ENCODE data around the gene C14orf119. TPM values are rescaled to one million over a fixed set of nuclear protein-coding genes. Genes with fewer than 3 reads are reported as not detected.

C14orf119 gene
- total and polyA plus RNA-seq, 2 donors from 2014 or later, result 42.8 to 56.6 TPM

DNA sequence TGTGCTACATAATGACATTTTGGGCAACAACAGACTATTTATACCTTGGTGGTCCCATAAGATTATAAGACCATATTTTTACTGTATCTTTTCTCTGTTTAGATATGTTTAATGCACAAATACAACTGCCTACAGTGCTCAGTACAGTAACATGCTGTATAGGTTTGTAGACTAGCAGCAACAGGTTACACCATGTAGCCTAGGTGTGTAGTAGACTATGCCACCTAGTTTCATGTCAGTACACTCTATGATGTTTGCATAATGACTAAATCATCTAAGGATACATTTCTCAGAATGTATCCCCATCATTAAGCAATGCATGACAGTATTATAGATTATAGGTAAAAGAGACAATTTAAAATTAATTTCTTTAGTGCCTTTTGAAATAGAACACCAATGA is 54.4 kb downstream of the C14orf119 start:
- Histone ChIP-seq H3K4me3 (ENCODE audit: low read length in 3 of 3) (no peak overlapping the region), H3K27ac (ENCODE audit: low read depth in 2 of 2, low read length in 2 of 2) (no peak overlapping the region), H3K36me3 (ENCODE audit: control insufficient read depth in 2 of 3, insufficient read depth in 3 of 3, low read length in 3 of 3) (peaks cover 0 to 21% (median 2%) of the 10 kb centered on the region in 3 donors), H3K9me3 (ENCODE audit: control insufficient read depth in 2 of 3, insufficient read depth in 1 of 3, low read length in 3 of 3) (no peaks in the 10 kb centered on the region), H3K4me1 (ENCODE audit: control insufficient read depth in 2 of 3, insufficient read depth in 2 of 3, low read depth in 1 of 3, low read length in 3 of 3) (peaks cover 2 to 22% (median 13%) of the 10 kb centered on the region in 3 donors), H3K9ac (ENCODE audit: low read length in 3 of 3) (no peak overlapping the region), H3K27me3 (ENCODE audit: control insufficient read depth, insufficient read depth, low read length) (no peaks in the 10 kb centered on the region)
- TF ChIP-seq, protein P1, sequence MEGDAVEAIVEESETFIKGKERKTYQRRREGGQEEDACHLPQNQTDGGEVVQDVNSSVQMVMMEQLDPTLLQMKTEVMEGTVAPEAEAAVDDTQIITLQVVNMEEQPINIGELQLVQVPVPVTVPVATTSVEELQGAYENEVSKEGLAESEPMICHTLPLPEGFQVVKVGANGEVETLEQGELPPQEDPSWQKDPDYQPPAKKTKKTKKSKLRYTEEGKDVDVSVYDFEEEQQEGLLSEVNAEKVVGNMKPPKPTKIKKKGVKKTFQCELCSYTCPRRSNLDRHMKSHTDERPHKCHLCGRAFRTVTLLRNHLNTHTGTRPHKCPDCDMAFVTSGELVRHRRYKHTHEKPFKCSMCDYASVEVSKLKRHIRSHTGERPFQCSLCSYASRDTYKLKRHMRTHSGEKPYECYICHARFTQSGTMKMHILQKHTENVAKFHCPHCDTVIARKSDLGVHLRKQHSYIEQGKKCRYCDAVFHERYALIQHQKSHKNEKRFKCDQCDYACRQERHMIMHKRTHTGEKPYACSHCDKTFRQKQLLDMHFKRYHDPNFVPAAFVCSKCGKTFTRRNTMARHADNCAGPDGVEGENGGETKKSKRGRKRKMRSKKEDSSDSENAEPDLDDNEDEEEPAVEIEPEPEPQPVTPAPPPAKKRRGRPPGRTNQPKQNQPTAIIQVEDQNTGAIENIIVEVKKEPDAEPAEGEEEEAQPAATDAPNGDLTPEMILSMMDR (IDR thresholded peaks at IDR 0.05; ENCODE audit: borderline replicate concordance, extremely low read depth, insufficient read depth), result no peak
- intact Hi-C loops (cut with DNase I), result no loop called here
- DNase-seq (no peak), FAIRE-seq (no peak)

Other genes starting within 250 kb of the C14orf119 start
- gene LRP10, start 223.8 kb upstream of the C14orf119 start, total RNA-seq, result 207 TPM
- gene LRP10, start 223.8 kb upstream of the C14orf119 start, polyA plus RNA-seq (ENCODE audit: insufficient read depth, low read depth, low replicate concordance), result 74.7 TPM
- gene REM2, start 212.3 kb upstream of the C14orf119 start, total RNA-seq, result 0.63 TPM
- gene REM2, start 212.3 kb upstream of the C14orf119 start, polyA plus RNA-seq (ENCODE audit: insufficient read depth, low read depth, low replicate concordance), result 0.77 TPM
- 93.6 TPM for gene RBM23, start 176.4 kb upstream of the C14orf119 start, total RNA-seq
- gene RBM23, start 176.4 kb upstream of the C14orf119 start, polyA plus RNA-seq (ENCODE audit: insufficient read depth, low read depth, low replicate concordance), result 44.8 TPM
- gene PRMT5, start 166.1 kb upstream of the C14orf119 start, total RNA-seq, result 58.7 TPM
- 64.2 TPM for gene PRMT5, start 166.1 kb upstream of the C14orf119 start, polyA plus RNA-seq (ENCODE audit: insufficient read depth, low read depth, low replicate concordance)
- 38.1 TPM for gene HAUS4, start 138.4 kb upstream of the C14orf119 start, total RNA-seq
- 35.8 TPM for gene HAUS4, start 138.4 kb upstream of the C14orf119 start, polyA plus RNA-seq (ENCODE audit: insufficient read depth, low read depth, low replicate concordance)
- gene AJUBA, start 113.0 kb upstream of the C14orf119 start, total RNA-seq, result 28.5 TPM
- gene AJUBA, start 113.0 kb upstream of the C14orf119 start, polyA plus RNA-seq (ENCODE audit: insufficient read depth, low read depth, low replicate concordance), result 14.6 TPM
- 9.5 TPM for gene C14orf93, start 85.4 kb upstream of the C14orf119 start, total RNA-seq
- 9.6 TPM for gene C14orf93, start 85.4 kb upstream of the C14orf119 start, polyA plus RNA-seq (ENCODE audit: insufficient read depth, low read depth, low replicate concordance)
- gene PSMB5, start 60.6 kb upstream of the C14orf119 start, total RNA-seq, result 87.1 TPM
- 190 TPM for gene PSMB5, start 60.6 kb upstream of the C14orf119 start, polyA plus RNA-seq (ENCODE audit: insufficient read depth, low read depth, low replicate concordance)
- not detected for gene PSMB11, start 53.3 kb upstream of the C14orf119 start, total RNA-seq
- gene PSMB11, start 53.3 kb upstream of the C14orf119 start, polyA plus RNA-seq (ENCODE audit: insufficient read depth, low read depth, low replicate concordance), result not detected
- 5.1 TPM for gene CDH24, start 38.0 kb upstream of the C14orf119 start, total RNA-seq
- gene CDH24, start 38.0 kb upstream of the C14orf119 start, polyA plus RNA-seq (ENCODE audit: insufficient read depth, low read depth, low replicate concordance), result 5.4 TPM
- 150 TPM for gene ACIN1, start 369 bp upstream of the C14orf119 start, total RNA-seq
- gene ACIN1, start 369 bp upstream of the C14orf119 start, polyA plus RNA-seq (ENCODE audit: insufficient read depth, low read depth, low replicate concordance), result 54.9 TPM
- gene CIROP, start 9.5 kb downstream of the C14orf119 start, total RNA-seq, result not detected
- not detected for gene CIROP, start 9.5 kb downstream of the C14orf119 start, polyA plus RNA-seq (ENCODE audit: insufficient read depth, low read depth, low replicate concordance)
- not detected for gene CEBPE, start 23.8 kb downstream of the C14orf119 start, total RNA-seq
- not detected for gene CEBPE, start 23.8 kb downstream of the C14orf119 start, polyA plus RNA-seq (ENCODE audit: insufficient read depth, low read depth, low replicate concordance)
- 22.9 TPM for gene SLC7A8, start 88.2 kb downstream of the C14orf119 start, total RNA-seq
- gene SLC7A8, start 88.2 kb downstream of the C14orf119 start, polyA plus RNA-seq (ENCODE audit: insufficient read depth, low read depth, low replicate concordance), result 210 TPM
- gene RNF212B, start 142.4 kb downstream of the C14orf119 start, total RNA-seq, result not detected
- 2.8 TPM for gene RNF212B, start 142.4 kb downstream of the C14orf119 start, polyA plus RNA-seq (ENCODE audit: insufficient read depth, low read depth, low replicate concordance)
- gene HOMEZ, start 190.6 kb downstream of the C14orf119 start, total RNA-seq, result 14.8 TPM
- gene HOMEZ, start 190.6 kb downstream of the C14orf119 start, polyA plus RNA-seq (ENCODE audit: insufficient read depth, low read depth, low replicate concordance), result 18.5 TPM
- gene PPP1R3E, start 207.4 kb downstream of the C14orf119 start, total RNA-seq, result 17.3 TPM
- gene PPP1R3E, start 207.4 kb downstream of the C14orf119 start, polyA plus RNA-seq (ENCODE audit: insufficient read depth, low read depth, low replicate concordance), result 22.8 TPM
- 43.6 TPM for gene BCL2L2, start 211.3 kb downstream of the C14orf119 start, total RNA-seq
- gene BCL2L2, start 211.3 kb downstream of the C14orf119 start, polyA plus RNA-seq (ENCODE audit: insufficient read depth, low read depth, low replicate concordance), result 35.6 TPM
- 145 TPM for gene PABPN1, start 226.0 kb downstream of the C14orf119 start, total RNA-seq
- 140 TPM for gene PABPN1, start 226.0 kb downstream of the C14orf119 start, polyA plus RNA-seq (ENCODE audit: insufficient read depth, low read depth, low replicate concordance)

Data from kidney (tissue), 14 donors.